WTC11 (cell line): Measurements from ENCODE around the gene BCAR3. TPM values are rescaled to one million over a fixed set of nuclear protein-coding genes. Genes with fewer than 3 reads are reported as not detected.

Source experiments
- ATAC-seq: fragments of 200-7000 bp; cut with Tn5 transposase; 2 replicates; pipeline ENCODE4 v1.10.0; 2021; ENCODE audit warnings: mild to moderate bottlenecking, moderate library complexity
- CTCF ChIA-PET: fragments of 300-600 bp; sonication (Branson Sonifier 250); formaldehyde crosslinking; loops from one replicate; lab custom pipeline; 2021; ENCODE audit warnings: antibody characterized with exemption; lab: Charles Lee
- POLR2A ChIA-PET: fragments of 350-600 bp; sonication (Branson Sonifier 250); formaldehyde crosslinking; loops from one replicate; lab custom pipeline; 2021; ENCODE audit warnings: antibody characterized with exemption; lab: Charles Lee
- DNase-seq: peaks from one replicate; pipeline ENCODE4 v3.0.0; 2021; ENCODE audit warnings: low spot score
- H3K27ac Mint-ChIP-seq: 2 replicates; pipeline ENCODE4 v1.8.0; 2021; ENCODE audit warnings: mixed read lengths
- H3K27me3 Mint-ChIP-seq: 2 replicates; pipeline ENCODE4 v1.8.0; 2021; ENCODE audit warnings: low read depth, mild to moderate bottlenecking, moderate library complexity, mixed read lengths
- H3K36me3 Mint-ChIP-seq: 2 replicates; pipeline ENCODE4 v1.8.0; 2021; ENCODE audit warnings: mixed read lengths
- H3K4me1 Mint-ChIP-seq: 2 replicates; pipeline ENCODE4 v1.8.0; 2022; ENCODE audit warnings: mixed read lengths
- H3K4me3 Mint-ChIP-seq: 2 replicates; pipeline ENCODE4 v1.8.0; 2021; ENCODE audit warnings: mild to moderate bottlenecking, moderate library complexity, mixed read lengths
- H3K9me3 Mint-ChIP-seq: 2 replicates; pipeline ENCODE4 v1.8.0; 2021; ENCODE audit warnings: mixed read lengths
- CBFB ChIP-seq: sonication (generic); formaldehyde crosslinking; IDR thresholded peaks from 2 replicates; pipeline ENCODE4 v1.8.1; 2022; ENCODE audit warnings: mild to moderate bottlenecking, low read depth, missing genetic modification reagents
- ELF4 ChIP-seq: sonication (generic); formaldehyde crosslinking; IDR thresholded peaks from 2 replicates; pipeline ENCODE4 v1.8.1; 2022; ENCODE audit warnings: low read depth, mild to moderate bottlenecking, moderate library complexity, missing genetic modification reagents
- ESRRA ChIP-seq: sonication (generic); formaldehyde crosslinking; IDR thresholded peaks from 2 replicates; pipeline ENCODE4 v1.8.1; 2022; ENCODE audit warnings: mild to moderate bottlenecking, missing genetic modification reagents, borderline replicate concordance
- FOXJ3 ChIP-seq: sonication (generic); formaldehyde crosslinking; IDR thresholded peaks from 2 replicates; pipeline ENCODE4 v1.9.0; 2021; ENCODE audit warnings: missing genetic modification reagents, mild to moderate bottlenecking, borderline replicate concordance
- FOXP4 ChIP-seq: sonication (generic); formaldehyde crosslinking; IDR thresholded peaks from 2 replicates; pipeline ENCODE4 v1.8.0; 2022; ENCODE audit warnings: mild to moderate bottlenecking, missing genetic modification reagents
- JUN ChIP-seq: sonication (generic); formaldehyde crosslinking; IDR thresholded peaks from 2 replicates; pipeline ENCODE4 v1.8.0; 2023; ENCODE audit warnings: mild to moderate bottlenecking, missing genetic modification reagents
- MAX ChIP-seq: sonication (generic); formaldehyde crosslinking; IDR thresholded peaks from 2 replicates; pipeline ENCODE4 v1.8.0; 2022; ENCODE audit warnings: mild to moderate bottlenecking, missing genetic modification reagents
- MLX ChIP-seq: sonication (generic); formaldehyde crosslinking; IDR thresholded peaks from 2 replicates; pipeline ENCODE4 v1.8.1; 2023; ENCODE audit warnings: mild to moderate bottlenecking, missing genetic modification reagents, moderate library complexity
- NFYB ChIP-seq: sonication (generic); formaldehyde crosslinking; conservative IDR thresholded peaks from 2 replicates; pipeline ENCODE4 v1.8.0; 2022; ENCODE audit warnings: low read depth, missing genetic modification reagents
- RORB ChIP-seq: fragments of 250-450 bp; sonication (Bioruptor Pico); IDR thresholded peaks from 2 replicates; pipeline ENCODE4 v1.9.0; 2021; ENCODE audit warnings: mild to moderate bottlenecking
- SP1 ChIP-seq: sonication (generic); formaldehyde crosslinking; conservative IDR thresholded peaks from 2 replicates; pipeline ENCODE4 v1.8.1; 2022; ENCODE audit warnings: missing genetic modification reagents
- ZMAT4 ChIP-seq: fragments of 250-450 bp; sonication (Bioruptor Pico); IDR thresholded peaks from 2 replicates; pipeline ENCODE4 v1.9.0; 2021; ENCODE audit warnings: mild to moderate bottlenecking
- ZNF317 ChIP-seq: sonication (generic); formaldehyde crosslinking; IDR thresholded peaks from 2 replicates; pipeline ENCODE4 v1.8.1; 2023; ENCODE audit warnings: low read depth, mild to moderate bottlenecking, moderate library complexity, missing genetic modification reagents, borderline replicate concordance
- ZNF425 ChIP-seq: fragments of 250-450 bp; sonication (Bioruptor Pico); conservative IDR thresholded peaks from 2 replicates; pipeline ENCODE4 v1.9.0; 2021; ENCODE audit warnings: mild to moderate bottlenecking
- ZNF512 ChIP-seq: sonication (generic); formaldehyde crosslinking; IDR thresholded peaks from 2 replicates; pipeline ENCODE4 v1.8.1; 2022; ENCODE audit warnings: missing genetic modification reagents, borderline replicate concordance
- ZSCAN18 ChIP-seq: fragments of 250-450 bp; sonication (Bioruptor Pico); IDR thresholded peaks from 2 replicates; pipeline ENCODE4 v2.1.2; 2022; ENCODE audit warnings: mild to moderate bottlenecking, moderate library complexity
- total RNA-seq: library from RNA; stranded (reverse); gene quantifications from 3 replicates; pipeline ENCODE4 v1.2.3, GENCODE V29; 2021

The BCAR3 gene
- total RNA-seq, 1 experiment from 2014 or later = 14.8 TPM

GRCh38 chr1:93587354-93587753 lies 94.3 kb downstream of the BCAR3 start:
- peaks cover 21% of the 10 kb centered on the region for H3K36me3 Mint-ChIP-seq
- H3K9me3 Mint-ChIP-seq = no peaks in the 10 kb centered on the region
- H3K27ac Mint-ChIP-seq = no peak overlapping the region
- H3K4me3 Mint-ChIP-seq = no peak overlapping the region
- no peaks in the 10 kb centered on the region for H3K27me3 Mint-ChIP-seq
- no peak for ATAC-seq
- ChIA-PET CTCF (no interaction called here), POLR2A (no interaction called here)
- peaks cover 19% of the 10 kb centered on the region for H3K4me1 Mint-ChIP-seq
- no peak for TF ChIP-seq NFYB
- TF ChIP-seq ZSCAN18 = no peak
- TF ChIP-seq FOXP4 (CRISPR knock-in tag) = no peak
- TF ChIP-seq FOXJ3 (CRISPR knock-in tag) = no peak
- no peak for TF ChIP-seq RORB (CRISPR knock-in tag)
- TF ChIP-seq ZNF425 (CRISPR knock-in tag) = no peak
- no peak for TF ChIP-seq ZNF512 (CRISPR knock-in tag)
- no peak for TF ChIP-seq ZMAT4
- no peak for TF ChIP-seq ESRRA (CRISPR knock-in tag)
- TF ChIP-seq MLX = no peak
- TF ChIP-seq ELF4 (CRISPR knock-in tag) = no peak
- TF ChIP-seq CBFB (CRISPR knock-in tag) = no peak
- TF ChIP-seq MAX (CRISPR knock-in tag) = no peak
- TF ChIP-seq JUN (CRISPR knock-in tag) = no peak
- no peak for TF ChIP-seq SP1 (CRISPR knock-in tag)
- TF ChIP-seq ZNF317 = no peak
- TF ChIP-seq, all 79 proteins: peak for 0
- no peak for DNase-seq
